Peyer's patch (tissue), 4 donors: Measurements from ENCODE around the gene SIPA1L3. TPM values are rescaled to one million over a fixed set of nuclear protein-coding genes. Genes with fewer than 3 reads are reported as not detected.

Experiments used
- DNase-seq, 3 donors: peaks; one replicate each; pipeline ENCODE4 v3.0.0-alpha.2; 2017 to 2019
- H3K27ac ChIP-seq, 4 donors: fragments of 200-600 bp; sonication (generic); one replicate each; pipeline ENCODE4 v1.5.1; 2016 to 2019
- H3K27me3 ChIP-seq, 2 donors: fragments of 200-600 bp; sonication (generic); one replicate each; pipeline ENCODE4 v1.5.1; 2019
- H3K36me3 ChIP-seq, 3 donors: fragments of 200-600 bp; sonication (generic); one replicate each; pipeline ENCODE4 v1.5.1; 2016 to 2019
- H3K4me1 ChIP-seq, 4 donors: fragments of 200-600 bp; sonication (generic); one replicate each; pipeline ENCODE4 v1.5.1; 2016 to 2019
- H3K4me3 ChIP-seq, 4 donors: fragments of 200-600 bp; sonication (generic); 1 replicate in 3 of 4; 2 replicates in 1 of 4; pipeline ENCODE4 v1.5.1; 2016 to 2019; ENCODE audit warnings: mild to moderate bottlenecking in 1 of 4
- H3K9me3 ChIP-seq, 4 donors: fragments of 200-600 bp; sonication (generic); one replicate each; pipeline ENCODE4 v1.5.1; 2016 to 2019; ENCODE audit warnings: mild to moderate bottlenecking in 1 of 4
- CTCF ChIP-seq, 6 experiments: fragments of 450-650 bp in 4 of 6; fragments of 200-600 bp in 2 of 6; sonication (generic) in 1 of 6; IDR thresholded peaks; one replicate each; pipeline ENCODE4 v1.5.1; 2017 to 2019; ENCODE audit warnings: antibody characterized with exemption in 6 of 6, mild to moderate bottlenecking in 3 of 6, moderate library complexity in 1 of 6
- POLR2A ChIP-seq, 2 donors: fragments of 450-650 bp; IDR thresholded peaks; one replicate each; pipeline ENCODE4 v1.5.1; 2017; ENCODE audit warnings: antibody characterized with exemption in 2 of 2, mild to moderate bottlenecking in 2 of 2, moderate library complexity in 2 of 2
- total RNA-seq, 4 donors: library from RNA; depleted of rRNA; stranded (reverse); fragments of >200 nt; gene quantifications; one replicate each; pipeline ENCODE4 v1.1.0, GENCODE V29; 2016

SIPA1L3 gene
- total RNA-seq, 4 donors from 2014 or later = 63.5 to 304 (median 264) TPM

DNA sequence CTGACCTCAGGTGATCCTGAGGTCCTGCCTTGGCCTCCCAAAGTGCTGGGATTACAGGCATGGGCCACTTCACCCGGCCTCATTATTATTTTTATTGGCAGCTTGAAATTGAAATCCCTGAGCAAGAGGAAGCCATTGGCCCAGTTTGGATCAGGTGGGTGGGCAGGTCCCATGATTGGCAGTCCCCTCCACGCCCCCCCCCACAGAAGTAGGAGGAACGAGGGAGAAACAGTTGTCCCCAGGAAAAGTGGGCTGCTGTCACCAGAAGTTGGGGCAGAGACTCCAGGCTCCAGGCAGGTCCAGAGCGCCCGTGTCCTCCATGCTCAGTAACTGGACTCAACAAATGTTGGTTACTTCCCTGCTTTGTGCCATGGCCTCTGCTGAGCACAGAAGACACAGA lies 70.4 kb downstream of the SIPA1L3 start:
- H3K4me3 ChIP-seq = no peak overlapping the region
- peaks cover 0 to 29% (median 10%) of the 10 kb centered on the region in 4 donors for H3K4me1 ChIP-seq
- TF ChIP-seq CTCF (IDR thresholded peaks at IDR 0.05) (no peak), POLR2A (IDR thresholded peaks at IDR 0.05) (no peak)
- no peaks in the 10 kb centered on the region for H3K9me3 ChIP-seq
- DNase-seq = peak in 1 of 3 donors; percentile 40
- no peaks in the 10 kb centered on the region for H3K27me3 ChIP-seq
- peaks cover 0 to 3% (median 0%) of the 10 kb centered on the region in 3 donors for H3K36me3 ChIP-seq
- peak overlapping the region in 2 of 4 donors; percentile 63 to 74 for H3K27ac ChIP-seq

DNA sequence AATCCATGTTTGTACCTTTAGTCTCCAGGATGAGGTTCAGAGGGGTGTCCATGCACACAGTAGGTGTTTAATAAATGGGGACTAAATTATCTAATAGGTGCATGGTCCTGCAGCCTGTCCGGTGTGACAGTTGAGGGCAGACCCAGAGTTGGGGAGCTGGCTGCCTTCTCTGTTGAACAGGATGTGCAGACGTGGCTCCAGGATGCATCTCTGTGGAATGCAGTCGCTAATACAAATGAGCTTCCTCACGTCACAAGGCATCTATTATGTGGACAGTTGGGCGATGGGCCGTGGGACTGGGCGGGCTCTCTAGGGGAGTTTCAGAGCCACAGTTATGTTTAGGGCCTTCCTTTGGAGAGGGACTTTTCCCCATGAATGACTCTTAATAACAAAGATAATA lies 71.0 kb downstream of the SIPA1L3 start:
- Histone ChIP-seq H3K4me3 (no peak overlapping the region), H3K9me3 (no peaks in the 10 kb centered on the region), H3K27me3 (no peaks in the 10 kb centered on the region), H3K36me3 (peaks cover 0 to 3% (median 0%) of the 10 kb centered on the region in 3 donors), H3K4me1 (peaks cover 0 to 34% (median 10%) of the 10 kb centered on the region in 4 donors), H3K27ac (peak overlapping the region in 2 of 4 donors; percentile 63 to 74)
- DNase-seq = peak in 1 of 3 donors; percentile 65
- TF ChIP-seq POLR2A (IDR thresholded peaks at IDR 0.05) (no peak), CTCF (IDR thresholded peaks at IDR 0.05) (no peak)

DNA sequence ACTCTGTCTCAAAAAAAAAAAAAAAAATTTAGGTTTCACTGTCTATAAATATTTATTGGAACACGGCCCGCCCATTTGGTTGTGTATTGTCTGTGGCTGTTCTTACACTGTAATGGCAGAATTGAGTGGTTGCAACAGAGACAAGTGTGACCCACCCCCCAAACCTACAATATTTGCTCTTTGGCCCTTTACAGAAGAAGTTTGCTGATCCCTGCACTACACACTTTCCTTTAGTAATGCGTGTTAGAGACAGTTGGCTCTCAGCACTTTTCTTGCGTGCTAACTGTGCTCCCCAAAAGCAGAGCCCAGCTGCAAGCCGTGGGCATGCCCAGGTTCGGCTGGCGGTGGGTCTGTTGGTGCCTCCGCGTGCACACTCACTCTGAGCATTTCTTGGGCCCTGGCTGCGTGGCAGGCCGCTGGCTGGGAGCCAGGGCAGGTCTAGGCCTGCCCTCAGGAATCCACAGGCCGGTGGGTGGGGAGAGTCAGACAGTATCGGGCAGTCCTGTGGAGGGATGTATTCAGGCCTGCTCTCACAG lies 72.6 kb downstream of the SIPA1L3 start:
- H3K36me3 ChIP-seq = peaks cover 0 to 3% (median 0%) of the 10 kb centered on the region in 3 donors
- peak overlapping the region in 2 of 4 donors; percentile 63 to 74 for H3K27ac ChIP-seq
- no peak for TF ChIP-seq CTCF (IDR thresholded peaks at IDR 0.05)
- no peak for TF ChIP-seq POLR2A (IDR thresholded peaks at IDR 0.05)
- peak in 2 of 3 donors; percentile 55 to 57 for DNase-seq
- H3K27me3 ChIP-seq = no peaks in the 10 kb centered on the region
- no peak overlapping the region for H3K4me3 ChIP-seq
- H3K9me3 ChIP-seq = no peaks in the 10 kb centered on the region
- H3K4me1 ChIP-seq = peaks cover 0 to 38% (median 10%) of the 10 kb centered on the region in 4 donors

DNA sequence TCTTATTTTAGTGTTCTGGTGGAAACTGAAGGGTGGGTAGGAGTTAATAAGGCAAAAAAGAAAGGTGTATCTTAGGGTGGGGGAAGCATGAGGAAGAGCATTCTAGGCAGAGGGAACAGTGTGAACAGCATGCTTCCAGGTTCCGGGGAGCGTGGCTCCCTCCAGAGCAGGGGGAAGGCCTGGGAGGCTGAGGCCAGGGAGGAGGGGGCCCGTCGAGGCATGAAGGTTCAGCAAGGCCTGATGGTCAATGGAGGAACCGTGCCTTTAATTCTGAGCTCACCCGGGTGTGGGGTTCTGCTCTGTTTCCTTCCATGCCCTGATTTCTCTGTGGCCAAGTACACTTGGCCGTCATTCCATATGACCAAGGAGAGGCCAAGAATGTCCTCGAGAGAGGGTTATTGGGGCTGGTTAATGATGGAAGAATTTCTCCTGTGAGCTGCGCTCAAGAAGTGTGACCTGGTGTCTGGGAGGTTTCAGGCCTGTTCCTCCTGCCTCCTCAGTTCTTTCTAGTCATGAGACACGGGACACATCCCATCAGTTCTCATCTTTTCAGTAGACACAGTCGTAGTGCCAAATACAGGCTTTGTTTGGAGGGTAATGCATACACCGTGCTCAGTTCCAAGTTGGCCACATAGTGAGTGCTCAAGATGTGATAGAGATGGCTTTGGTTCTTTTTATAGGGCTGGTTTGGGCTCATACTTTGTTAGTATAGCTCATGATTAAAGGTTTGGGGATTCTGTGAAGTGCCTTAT lies 73.6 kb downstream of the SIPA1L3 start:
- no peaks in the 10 kb centered on the region for H3K36me3 ChIP-seq
- H3K4me1 ChIP-seq = peaks cover 0 to 38% (median 10%) of the 10 kb centered on the region in 4 donors
- TF ChIP-seq POLR2A (IDR thresholded peaks at IDR 0.05) = no peak
- TF ChIP-seq CTCF (IDR thresholded peaks at IDR 0.05) = no peak
- H3K27ac ChIP-seq = peak overlapping the region in 3 of 4 donors; percentile 19 to 74 (median 63)
- DNase-seq = peak in 1 of 3 donors; percentile 27
- H3K9me3 ChIP-seq = no peaks in the 10 kb centered on the region
- H3K4me3 ChIP-seq = no peak overlapping the region
- no peaks in the 10 kb centered on the region for H3K27me3 ChIP-seq

DNA sequence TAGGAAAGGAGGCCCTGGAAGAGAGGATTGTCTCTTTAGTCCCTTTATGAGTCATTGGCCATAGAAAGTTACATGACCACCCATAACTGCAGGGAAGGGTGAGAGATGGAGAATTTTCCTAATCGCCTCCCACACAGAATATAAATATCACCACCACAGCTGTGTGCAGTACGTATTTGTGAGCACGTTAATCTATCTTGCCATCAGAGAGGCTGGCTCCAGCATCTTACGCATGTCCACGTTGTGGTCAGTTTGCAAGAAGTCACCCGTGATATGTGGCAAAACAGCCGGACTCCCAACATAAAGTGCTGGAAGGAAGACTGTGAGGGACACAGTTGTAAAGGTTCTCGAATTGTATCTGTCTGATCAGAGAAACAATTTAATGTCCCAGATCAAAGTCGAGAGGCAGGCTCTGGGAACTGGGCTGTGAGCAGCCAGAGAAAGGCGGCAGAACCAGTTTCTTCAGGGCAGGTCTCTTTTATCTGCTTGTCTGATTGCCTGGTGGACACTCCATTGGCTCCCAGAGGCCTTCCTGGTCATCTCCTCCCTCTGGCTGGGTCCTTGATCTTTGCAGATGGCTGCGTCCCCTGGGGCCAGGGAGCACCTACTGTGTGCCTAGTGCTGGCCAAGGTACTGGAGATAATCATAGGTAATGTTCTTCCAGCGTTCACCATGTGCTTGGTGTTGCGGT lies 74.9 kb downstream of the SIPA1L3 start:
- peak in 2 of 3 donors; percentile 66 to 72 for DNase-seq
- Histone ChIP-seq H3K27ac (peak overlapping the region in 2 of 4 donors; percentile 42 to 71), H3K9me3 (no peaks in the 10 kb centered on the region), H3K4me1 (peaks cover 0 to 42% (median 16%) of the 10 kb centered on the region in 4 donors), H3K4me3 (no peak overlapping the region), H3K27me3 (no peaks in the 10 kb centered on the region), H3K36me3 (no peaks in the 10 kb centered on the region)
- TF ChIP-seq CTCF (IDR thresholded peaks at IDR 0.05) (peak in 1 of 6 experiments; percentile 16), POLR2A (IDR thresholded peaks at IDR 0.05) (no peak)
